GM19025 (cell line): ENCODE measurements around the gene MSS51.
"Not testable (repeated sequence)": the region's sequence is repeated elsewhere in the genome, so short reads cannot be mapped to it uniquely, and the experiment has no call there.

Experiments used
- ATAC-seq: cut with Tn5 transposase; IDR thresholded peaks from one replicate; pipeline ENCODE4 v1.9.1; 2021; ENCODE audit warnings: mild to moderate bottlenecking, low read depth, moderate library complexity; ENCODE audit not compliant: unreplicated experiment

The MSS51 gene

DNA sequence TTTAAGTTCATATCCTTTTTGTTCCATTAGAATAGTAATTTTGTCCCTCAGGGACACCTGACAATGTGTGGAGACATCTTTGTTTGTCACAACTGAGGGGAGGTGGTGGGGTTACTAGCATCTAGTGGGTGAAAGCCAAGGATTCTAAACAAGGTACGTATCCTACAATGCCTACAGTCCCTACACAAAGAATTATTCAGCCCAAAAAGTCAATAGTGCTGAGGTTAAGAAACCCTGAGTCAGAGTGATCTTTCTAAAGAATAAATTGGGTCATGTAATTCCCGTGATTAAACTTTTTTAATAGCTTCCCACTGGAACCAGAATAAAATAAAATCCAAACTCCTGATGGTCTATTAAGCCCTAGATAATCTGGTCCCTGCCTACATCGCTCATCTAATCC is 16.8 kb downstream of the MSS51 start:
- no peak for ATAC-seq

DNA sequence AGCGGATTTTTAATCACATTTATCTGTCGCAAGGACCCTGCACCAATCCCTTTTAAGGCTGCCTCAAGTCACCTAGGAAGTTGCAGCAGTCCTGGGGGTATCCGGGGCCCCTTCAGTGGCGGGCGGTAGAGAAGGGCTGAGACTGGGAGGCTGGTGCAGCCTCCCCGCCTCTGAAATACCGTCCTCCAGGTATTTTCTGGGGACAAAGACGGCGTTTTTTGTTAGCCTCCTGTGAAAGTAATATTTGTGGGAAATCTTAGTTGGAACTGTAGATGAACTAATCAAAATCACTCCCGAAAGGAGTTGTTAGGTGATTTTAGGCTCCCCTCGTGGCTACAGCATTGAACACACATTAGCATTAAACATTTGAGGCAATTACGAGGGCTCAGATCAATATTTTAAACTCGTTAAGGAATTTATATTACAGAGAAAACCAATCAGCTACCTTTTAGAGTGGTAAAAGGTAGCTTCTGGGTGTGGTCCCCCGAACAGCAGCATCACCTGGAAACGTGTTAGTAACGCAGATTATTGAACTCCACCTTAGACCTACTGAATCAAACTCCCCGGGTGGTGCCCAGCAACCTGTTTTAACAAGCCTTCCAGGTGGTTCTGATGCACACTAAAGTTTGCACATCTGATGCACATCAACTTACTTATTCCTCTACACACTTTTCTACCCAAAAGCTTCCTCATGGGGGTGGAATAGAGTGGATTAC is 19.0 kb downstream of the MSS51 start:
- peak; percentile 21 for ATAC-seq

DNA sequence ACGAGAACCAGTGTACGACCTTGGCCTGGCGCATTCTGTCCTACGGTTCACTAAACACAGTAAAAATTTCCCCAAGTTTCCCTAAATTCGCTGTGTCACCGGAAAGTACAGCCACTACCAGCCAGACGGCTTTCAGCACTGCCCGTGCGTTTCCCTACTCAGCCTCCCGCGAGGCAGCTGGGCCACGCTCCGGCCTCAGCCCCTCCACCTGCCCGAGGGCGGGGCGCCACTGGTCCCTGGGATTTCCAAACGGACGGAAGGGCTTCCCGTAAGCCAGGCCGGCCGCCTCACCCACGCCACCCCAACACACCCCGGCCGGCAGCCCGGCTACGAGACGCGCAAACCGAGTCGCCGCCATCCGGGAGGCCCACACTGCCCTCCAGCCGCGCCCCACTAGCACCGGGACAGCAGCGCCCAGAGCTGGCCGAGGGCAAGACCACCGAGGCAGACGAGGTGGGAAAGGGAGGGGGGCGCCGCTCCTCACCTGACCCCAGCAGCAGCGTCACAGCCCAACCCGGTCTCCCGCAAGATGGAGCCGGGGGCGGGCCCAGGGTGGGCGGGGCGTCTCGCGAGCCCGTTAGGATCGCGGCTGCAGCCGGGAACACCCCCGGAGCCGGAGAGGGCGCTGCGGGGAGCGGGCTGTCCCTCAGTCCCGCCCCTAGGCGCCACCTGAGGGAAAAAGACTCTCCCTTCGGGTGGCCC is 19.7 kb downstream of the MSS51 start, which contains the start of gene ANXA7:
ANXA7 (minus strand) TSS at position 531 of the 702 bp plus-strand sequence. CDS start 13,202 bp downstream, outside the sequence.
- peak; percentile 89 for ATAC-seq

- ATAC-seq = peak; percentile 8
These were observed 20.2 kb downstream of the MSS51 start for GRCh38 chr10:73413108-73413527.

- no peak for ATAC-seq
These were observed 22.5 kb downstream of the MSS51 start for GRCh38 chr10:73410897-73411296.

DNA sequence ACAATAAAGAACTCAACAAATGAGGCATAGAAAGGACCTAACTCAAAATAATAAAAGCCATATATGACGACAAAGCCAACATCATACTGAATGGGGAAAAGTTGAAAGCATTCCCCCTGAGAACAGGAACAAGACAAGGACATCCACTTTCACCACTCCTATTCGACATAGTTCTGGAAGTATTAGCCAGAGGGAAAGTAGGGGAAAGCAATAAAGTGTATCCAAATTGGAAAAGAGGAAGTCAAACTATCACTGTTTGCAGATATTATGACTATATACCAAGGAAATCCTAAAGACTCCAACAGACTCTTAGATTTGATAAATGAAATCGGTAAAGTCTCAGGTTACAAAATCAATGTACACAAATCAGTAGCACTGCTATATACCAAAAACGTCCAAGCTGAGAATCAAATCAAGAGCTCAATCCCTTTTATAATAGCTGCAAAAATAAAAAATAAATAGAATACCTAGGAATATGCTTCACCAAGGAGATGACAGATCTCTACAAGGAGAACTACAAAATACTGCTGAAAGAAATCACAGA is 24.3 kb downstream of the MSS51 start:
- ATAC-seq = no peak

GRCh38 chr10:73408061-73408460 is 25.3 kb downstream of the MSS51 start:
- no peak for ATAC-seq

GRCh38 chr10:73407495-73407894 is 25.9 kb downstream of the MSS51 start:
- no peak for ATAC-seq

DNA sequence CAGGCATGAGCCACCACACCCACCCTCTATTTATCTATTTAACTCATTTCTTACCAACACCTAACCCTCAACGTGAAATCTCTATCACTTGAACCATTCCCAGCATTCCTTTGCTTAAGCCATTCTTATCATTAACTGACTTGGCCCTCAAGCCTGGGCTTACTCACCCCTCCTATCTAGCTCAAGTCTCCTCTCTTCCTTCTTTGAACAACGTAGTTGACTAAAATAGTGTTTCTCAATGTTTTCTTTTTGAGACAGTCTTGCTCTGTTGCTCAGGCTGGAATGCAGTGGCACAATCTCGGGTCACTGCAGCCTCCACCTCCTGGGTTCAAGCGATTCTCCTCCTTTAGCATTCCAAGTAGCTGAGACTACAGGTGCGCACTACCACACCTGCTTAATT is 26.5 kb downstream of the MSS51 start:
- ATAC-seq = no peak

- ATAC-seq = no peak
These were observed 27.8 kb downstream of the MSS51 start for GRCh38 chr10:73405556-73405955.

DNA sequence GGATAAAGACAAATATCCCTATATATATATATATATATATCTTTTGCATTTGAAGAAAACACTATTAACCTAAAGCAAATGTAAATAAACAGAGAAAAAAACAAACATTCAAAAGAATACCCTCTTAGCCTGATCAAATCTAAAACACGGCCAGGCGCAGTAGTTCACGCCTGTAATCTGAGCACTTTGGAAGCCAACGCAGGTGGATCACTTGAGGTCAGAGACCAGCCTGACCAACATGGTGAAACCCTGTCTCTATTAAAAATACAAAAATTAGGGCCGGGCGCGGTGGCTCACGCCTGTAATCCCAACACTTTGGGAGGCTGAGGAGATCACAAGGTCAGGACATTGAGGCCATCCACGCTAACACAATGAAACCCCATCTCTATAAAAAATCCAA is 28.7 kb downstream of the MSS51 start:
- ATAC-seq = no peak

GRCh38 chr10:73401636-73402035 is 31.7 kb downstream of the MSS51 start:
- ATAC-seq = no peak

DNA sequence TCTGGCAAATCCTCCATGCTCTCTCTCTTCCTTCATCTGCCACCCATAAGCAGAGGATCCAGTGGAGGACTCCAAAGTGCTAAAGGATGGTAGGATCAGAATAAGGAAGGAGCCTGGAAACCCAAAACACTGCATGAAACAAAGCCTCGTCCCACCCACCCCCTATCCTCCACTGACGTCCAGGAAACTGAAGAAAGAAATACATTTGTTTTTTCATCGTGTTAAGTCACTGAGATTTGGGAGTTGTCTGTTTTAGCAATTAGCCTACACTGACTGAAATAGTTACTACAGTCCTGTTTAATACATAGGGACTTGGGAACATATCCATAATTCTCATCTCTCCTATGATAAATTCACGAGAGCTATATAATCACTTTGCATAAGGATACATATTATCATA is 34.3 kb downstream of the MSS51 start:
- ATAC-seq = no peak

DNA sequence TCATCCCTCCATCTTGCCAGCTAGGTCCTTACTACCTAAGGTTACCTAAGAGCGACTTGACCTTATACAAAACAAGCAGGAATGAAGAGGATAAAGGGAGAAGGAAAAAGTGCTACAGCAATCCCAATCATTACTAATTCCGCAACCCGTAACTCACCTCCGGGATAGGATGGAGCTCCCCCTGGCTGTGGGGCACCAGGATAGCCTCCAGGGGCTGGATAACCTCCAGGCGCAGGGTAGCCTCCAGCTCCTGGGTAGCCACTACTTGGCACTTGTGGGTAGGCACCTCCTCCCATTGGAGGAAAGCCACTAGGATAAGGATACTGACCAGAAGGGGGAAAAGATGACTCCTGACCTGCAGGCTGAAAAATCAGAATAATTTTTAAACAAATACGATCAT is 35.3 kb downstream of the MSS51 start:
- no peak for ATAC-seq

GRCh38 chr10:73394325-73394724 is 39.0 kb downstream of the MSS51 start:
- ATAC-seq = not testable (repeated sequence)

DNA sequence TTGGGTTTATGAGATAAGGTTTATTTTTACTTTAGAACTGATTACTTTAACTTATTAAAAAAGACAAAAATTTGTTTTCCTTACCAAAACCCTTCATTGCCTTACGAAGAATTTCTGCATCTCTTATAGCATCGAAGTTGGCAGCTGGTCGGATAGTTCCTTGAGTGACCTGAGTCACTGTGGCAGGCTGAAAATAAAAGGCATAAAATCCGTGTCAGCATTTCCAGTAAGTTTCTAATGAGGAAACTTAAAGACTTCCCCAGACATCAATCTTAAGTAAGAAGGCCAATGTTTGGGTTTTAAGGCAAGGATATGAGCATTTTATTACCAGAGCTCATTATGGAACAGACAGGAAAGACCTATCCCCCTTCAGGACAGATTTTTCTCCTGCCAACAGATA is 45.1 kb downstream of the MSS51 start:
- no peak for ATAC-seq

DNA sequence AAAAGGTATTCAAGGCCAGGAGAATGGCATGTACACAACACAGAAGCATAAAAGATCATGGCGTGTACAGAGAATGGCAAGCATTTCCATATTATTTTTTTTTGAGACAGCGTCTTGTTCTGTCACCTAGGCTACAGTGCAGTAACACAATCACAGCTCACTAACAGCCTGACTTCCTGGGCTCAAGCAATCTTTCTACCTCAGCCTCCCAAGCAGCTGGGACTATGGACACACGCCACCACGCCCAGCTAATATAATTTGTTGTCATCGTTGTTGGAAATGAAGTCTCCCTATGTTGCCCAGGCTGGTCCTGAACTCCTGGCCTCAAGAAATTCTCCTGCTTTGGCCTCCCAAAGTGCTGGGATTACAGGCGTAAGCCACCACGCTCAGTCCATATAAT is 46.8 kb downstream of the MSS51 start:
- ATAC-seq = no peak

- ATAC-seq = no peak
These were observed 54.2 kb downstream of the MSS51 start for GRCh38 chr10:73379064-73379748.

- no peak for ATAC-seq
These were observed 56.7 kb downstream of the MSS51 start for GRCh38 chr10:73376679-73377078.
